Panc1 (cell line): ENCODE measurements around the gene CDK5RAP1. TPM values are rescaled to one million over a fixed set of nuclear protein-coding genes. Genes with fewer than 3 reads are reported as not detected.
"Not testable (repeated sequence)": the region's sequence is repeated elsewhere in the genome, so short reads cannot be mapped to it uniquely, and the experiment has no call there.

ENCODE experiments used
- ATAC-seq: fragments of 200-7000 bp; cut with Tn5 transposase; 2 replicates; pipeline ENCODE4 v1.9.1; 2020; ENCODE audit warnings: mild to moderate bottlenecking, moderate library complexity
- BruUV-seq: library from RNA; stranded (reverse); fragments of 400-500 nt; replicated peaks from 2 replicates; lab custom pipeline; 2021; lab: Mats Ljungman, UMichigan
- CTCF ChIA-PET: fragments of 300-600 bp; sonication (Branson Sonifier 250); formaldehyde crosslinking; loops from one replicate; lab custom pipeline; 2022; ENCODE audit warnings: antibody characterized with exemption; lab: Charles Lee
- POLR2A ChIA-PET: fragments of 300-600 bp; sonication (Branson Sonifier 250); formaldehyde crosslinking; loops from one replicate; lab custom pipeline; 2022; ENCODE audit warnings: antibody characterized with exemption; lab: Charles Lee
- DNase-seq: peaks from one replicate; pipeline ENCODE4 v3.0.0-alpha.2; 2010; ENCODE audit warnings: low read depth, low spot score
- H3K27ac ChIP-seq: 2 replicates; pipeline ENCODE4 v1.5.1; 2011; ENCODE audit warnings: mild to moderate bottlenecking, low read length, inconsistent platforms
- H3K27me3 ChIP-seq: fragments of 200-500 bp; sonication (Bioruptor generic); 2 replicates; pipeline ENCODE4 v1.6.0; 2014; ENCODE audit warnings: low read length, inconsistent platforms; ENCODE audit not compliant: control insufficient read depth, insufficient read depth
- H3K36me3 ChIP-seq: fragments of 200-500 bp; sonication (Bioruptor generic); 2 replicates; pipeline ENCODE4 v1.5.1; 2014; ENCODE audit warnings: inconsistent platforms, mild to moderate bottlenecking, low read length, moderate library complexity; ENCODE audit not compliant: control insufficient read depth, insufficient read depth
- H3K4me1 ChIP-seq: 2 replicates; pipeline ENCODE4 v1.5.1; 2011; ENCODE audit warnings: inconsistent platforms, mild to moderate bottlenecking, low read length, moderate library complexity; ENCODE audit not compliant: control insufficient read depth, insufficient read depth
- H3K4me3 ChIP-seq, 2 experiments: 2 replicates each; pipeline ENCODE4 v1.5.1; 2011 to 2012; ENCODE audit warnings: low read depth in 2 of 2, low read length in 2 of 2, mild to moderate bottlenecking in 2 of 2, inconsistent platforms in 1 of 2, moderate library complexity in 1 of 2
- H3K9me3 ChIP-seq: fragments of 200-500 bp; sonication (Bioruptor generic); 2 replicates; pipeline ENCODE4 v1.5.1; 2014; ENCODE audit warnings: low read depth, mild to moderate bottlenecking, inconsistent platforms, low read length, moderate library complexity; ENCODE audit not compliant: control insufficient read depth, insufficient read depth
- CTCF ChIP-seq: fragments of 450-650 bp; IDR thresholded peaks from 2 replicates; pipeline ENCODE4 v1.5.1; 2017; ENCODE audit warnings: mild to moderate bottlenecking
- POLR2AphosphoS5 ChIP-seq: IDR thresholded peaks from 2 replicates; pipeline ENCODE4 v1.6.1; 2012; ENCODE audit warnings: mild to moderate bottlenecking, low read depth, low read length, moderate library complexity
- REST ChIP-seq, 2 experiments: IDR thresholded peaks; 2 replicates each; pipeline ENCODE4 v1.6.1; 2011 to 2012; ENCODE audit warnings: low read depth in 2 of 2, control low read depth in 1 of 2, low read length in 1 of 2, mild to moderate bottlenecking in 1 of 2, moderate library complexity in 1 of 2; ENCODE audit not compliant: insufficient read depth in 1 of 2
- SIN3A ChIP-seq: IDR thresholded peaks from 2 replicates; pipeline ENCODE4 v1.6.1; 2012; ENCODE audit warnings: low read depth, mild to moderate bottlenecking, low read length, moderate library complexity, borderline replicate concordance; ENCODE audit not compliant: insufficient read depth
- TCF7L2 ChIP-seq: IDR thresholded peaks from 2 replicates; pipeline ENCODE4 v1.6.1; 2011; ENCODE audit warnings: mild to moderate bottlenecking, low read depth, low read length, inconsistent platforms
- in situ Hi-C: cut with HindIII; loops from 2 replicates; pipeline ENCODE4 v1.10.0; 2016; ENCODE audit warnings: low sequenced_read_pairs, low pct_unique_long_range_greater_than_20kb
- intact Hi-C: fragments of 100-400 bp; cut with micrococcal nuclease; formaldehyde crosslinking; loops from one replicate; pipeline ENCODE4 v1.10.0; 2022; ENCODE audit not compliant: unreplicated experiment
- total RNA-seq: library from RNA; stranded (reverse); gene quantifications from one replicate; pipeline ENCODE4 v1.2.1, GENCODE V29; 2021; ENCODE audit not compliant: unreplicated experiment

Gene CDK5RAP1
- total RNA-seq, 1 experiment from 2014 or later = 34.8 TPM

GRCh38 chr20:33442136-33443005, 41.1 kb upstream of the CDK5RAP1 start:
- in situ Hi-C loops = no loop called here
- TF ChIP-seq SIN3A (no peak), POLR2AphosphoS5 (no peak), CTCF (no peak), REST (IDR thresholded peaks at IDR 0.05; ENCODE audit: insufficient read depth in 1 of 2, low read depth in 2 of 2, low read length in 1 of 2) (no peak), TCF7L2 (no peak)

GRCh38 chr20:33441142-33441955, 40.0 kb upstream of the CDK5RAP1 start:
- Histone ChIP-seq H3K4me1 (no peaks in the 10 kb centered on the region), H3K27me3 (no peaks in the 10 kb centered on the region), H3K9me3 (no peaks in the 10 kb centered on the region), H3K36me3 (no peaks in the 10 kb centered on the region), H3K4me3 (no peak overlapping the region), H3K27ac (no peak overlapping the region)
- in situ Hi-C loops = no loop called here
- BruUV-seq = no TSS peak
- TF ChIP-seq CTCF = no peak
- no peak for TF ChIP-seq POLR2AphosphoS5
- TF ChIP-seq REST (IDR thresholded peaks at IDR 0.05; ENCODE audit: insufficient read depth in 1 of 2, low read depth in 2 of 2, low read length in 1 of 2) = no peak
- TF ChIP-seq SIN3A = no peak
- TF ChIP-seq TCF7L2 = no peak
- CTCF ChIA-PET = no interaction called here
- no peak for ATAC-seq
- POLR2A ChIA-PET = no interaction called here
- DNase-seq = no peak
- intact Hi-C loops = no loop called here

More at GRCh38 chr20:33442136-33443005, 41.1 kb upstream of the CDK5RAP1 start:
- CTCF ChIA-PET = no interaction called here
- intact Hi-C loops = no loop called here
- no peak for DNase-seq
- no peaks in the 10 kb centered on the region for H3K9me3 ChIP-seq
- H3K4me1 ChIP-seq = no peaks in the 10 kb centered on the region
- no peak overlapping the region for H3K27ac ChIP-seq
- H3K4me3 ChIP-seq = peak overlapping the region; percentile 43 to 70
- POLR2A ChIA-PET = no interaction called here
- no peak for ATAC-seq
- no TSS peak for BruUV-seq
- H3K27me3 ChIP-seq = no peaks in the 10 kb centered on the region
- no peaks in the 10 kb centered on the region for H3K36me3 ChIP-seq

GRCh38 chr20:33440562-33440961, 39.2 kb upstream of the CDK5RAP1 start:
- in situ Hi-C loops, POLR2A ChIA-PET, BruUV-seq, H3K9me3 ChIP-seq, H3K27ac ChIP-seq, H3K4me1 ChIP-seq, H3K4me3 ChIP-seq, CTCF ChIA-PET, H3K27me3 ChIP-seq, ATAC-seq, H3K36me3 ChIP-seq, intact Hi-C loops, DNase-seq: not testable (repeated sequence)
